ENCODE results near the gene METTL22. TPM values are rescaled to one million over a fixed set of nuclear protein-coding genes. Genes with fewer than 3 reads are reported as not detected.

METTL22 gene
- total and polyA plus RNA-seq, 10 of the 15 experiments (the other 5 are each of a cell fraction or from before 2014, with no cell fraction given) = 6.4 to 34.7 (median 18.8) TPM

GRCh38 chr16:8594149-8594666 lies 27.3 kb upstream of the METTL22 start (continued):
- no peak for TF ChIP-seq ZBTB4 (CRISPR knock-in tag; IDR thresholded peaks at IDR 0.05)
- no peak for TF ChIP-seq GABPA (IDR thresholded peaks at IDR 0.05; ENCODE audit: low read depth)
- TF ChIP-seq ZNF384 (IDR thresholded peaks at IDR 0.05; ENCODE audit: borderline replicate concordance, low read depth, low read length) = peak; percentile 46; the same call in 1 of the 2 replicates

- intact Hi-C loops (cut with micrococcal nuclease; ENCODE audit: unreplicated experiment) (no loop called here), in situ Hi-C loops (cut with MboI) (no loop called here)
- FAIRE-seq = no peak
- POLR2A ChIA-PET = no interaction called here
- Histone ChIP-seq H3K4me2 (ENCODE audit: control insufficient read depth, insufficient read depth) (no peak overlapping the region), H3K9ac (ENCODE audit: control insufficient read depth, insufficient read depth, low read length) (no peak overlapping the region), H2AFZ (ENCODE audit: control insufficient read depth, low read depth, low read length) (no peak overlapping the region), H3K4me1 (ENCODE audit: control insufficient read depth, insufficient read depth, low read length) (no peaks in the 10 kb centered on the region), H3K79me2 (ENCODE audit: control insufficient read depth, insufficient read depth, low read length) (no peaks in the 10 kb centered on the region), H3K9me3 (replicated peaks; ENCODE audit: control insufficient read depth, insufficient read depth, low read length) (no peaks in the 10 kb centered on the region; the same call in 1 of the 3 replicates), H3K4me3 (no peak overlapping the region), H3K27me3 (replicated peaks in 1 of 2; ENCODE audit: control insufficient read depth in 2 of 2, insufficient read depth in 2 of 2, low read length in 1 of 2) (no peaks in the 10 kb centered on the region), H3K27ac (ENCODE audit: control insufficient read depth, insufficient read depth) (no peak overlapping the region), H3K36me3 (ENCODE audit: control insufficient read depth in 2 of 2, insufficient read depth in 2 of 2, low read length in 1 of 2) (no peaks in the 10 kb centered on the region), H4K20me1 (ENCODE audit: control insufficient read depth, insufficient read depth) (no peaks in the 10 kb centered on the region)
- RAD21 ChIA-PET (ENCODE audit: unreplicated experiment) = no interaction called here
- DNase-seq (ENCODE audit: low read depth, low spot score) = no peak
- WGBS (ENCODE audit: insufficient coverage, insufficient replicate concordance, low lambda C conversion rate, missing lambda C conversion rate) = 65% methylated on average over 5 of the region's 5 CpGs
- SMC1A ChIA-PET (ENCODE audit: uncharacterized antibody, unreplicated experiment) = no interaction called here
- ATAC-seq = no peak
- no TSS peak for BruUV-seq (replicated peaks)
- TF ChIP-seq BHLHE40 (IDR thresholded peaks at IDR 0.05; ENCODE audit: borderline replicate concordance in 1 of 2, low read depth in 2 of 2, low read length in 1 of 2) (no peak), PKNOX1 (IDR thresholded peaks at IDR 0.05) (no peak)
- CTCF ChIA-PET = no interaction called here
These were observed 25.7 kb upstream of the METTL22 start for GRCh38 chr16:8595783-8596182.

Data from GM12878 (cell line).